Kidney (tissue), 14 donors: ENCODE results near the gene MFAP1. TPM values are rescaled to one million over a fixed set of nuclear protein-coding genes. Genes with fewer than 3 reads are reported as not detected.

Source experiments
- DNase-seq, 5 donors: peaks; one replicate each; pipeline ENCODE4 v3.0.0-alpha.2; 2013 to 2020
- FAIRE-seq: peaks from 2 replicates; lab custom pipeline; 2012; peaks lifted over from hg19 to GRCh38; lab: Jason Lieb, UNC
- H3K27ac ChIP-seq, 2 donors: one replicate each; pipeline ENCODE4 v1.7.0; 2013; ENCODE audit warnings: low read depth in 2 of 2, low read length in 2 of 2, inconsistent platforms in 1 of 2
- H3K27me3 ChIP-seq: one replicate; pipeline ENCODE4 v1.7.1; 2013; ENCODE audit warnings: low read length, inconsistent platforms; ENCODE audit not compliant: control insufficient read depth, insufficient read depth
- H3K36me3 ChIP-seq, 3 donors: one replicate each; pipeline versions ENCODE4 v1.7.0 to v1.7.1; 2013; ENCODE audit warnings: low read length in 3 of 3, control low read depth in 1 of 3, inconsistent platforms in 1 of 3; ENCODE audit not compliant: insufficient read depth in 3 of 3, control insufficient read depth in 2 of 3
- H3K4me1 ChIP-seq, 3 donors: one replicate each; pipeline versions ENCODE4 v1.7.0 to v1.7.1; 2013; ENCODE audit warnings: low read length in 3 of 3, inconsistent platforms in 1 of 3, low read depth in 1 of 3; ENCODE audit not compliant: control insufficient read depth in 2 of 3, insufficient read depth in 2 of 3
- H3K4me3 ChIP-seq, 3 donors: one replicate each; pipeline versions ENCODE4 v1.7.0 to v1.8.1; 2013; ENCODE audit warnings: low read length in 3 of 3, control low read depth in 1 of 3, inconsistent platforms in 1 of 3
- H3K9ac ChIP-seq, 3 donors: one replicate each; pipeline versions ENCODE4 v1.7.0 to v1.7.1; 2013; ENCODE audit warnings: low read length in 3 of 3, control low read depth in 1 of 3, inconsistent platforms in 1 of 3
- H3K9me3 ChIP-seq, 3 donors: one replicate each; pipeline versions ENCODE4 v1.7.0 to v1.7.1; 2013; ENCODE audit warnings: low read length in 3 of 3, control low read depth in 1 of 3, inconsistent platforms in 1 of 3; ENCODE audit not compliant: control insufficient read depth in 2 of 3, insufficient read depth in 1 of 3
- intact Hi-C: fragments of 100-400 bp; cut with DNase I; formaldehyde crosslinking; loops from one replicate; pipeline ENCODE4 v1.11.1; 2022
- polyA plus RNA-seq: library from polyadenylated mRNA; stranded (reverse); fragments of 350-450 nt; fragmentation: Illumina TruSeq; extraction: RNeasy Lipid Tissue Mini Kit (QIAGEN cat#74804); gene quantifications from one replicate; pipeline ENCODE4 v1.2.3, GENCODE V29; 2014; ENCODE audit warnings: low read depth, low replicate concordance; ENCODE audit not compliant: insufficient read depth
- total RNA-seq: library from RNA; stranded (reverse); fragmentation: NEBNext Ultra II Directional; extraction: Animal tissue kit (Norgen Biotek cat#: 25700); gene quantifications from one replicate; pipeline ENCODE4 v1.2.1, GENCODE V29; 2021
- TF ChIP-seq, protein P1 (sequence below): IDR thresholded peaks from 3 replicates; pipeline ENCODE4 v1.5.1; 2012; ENCODE audit warnings: mild to moderate bottlenecking, moderate library complexity, borderline replicate concordance; ENCODE audit not compliant: insufficient read depth; ENCODE audit errors: extremely low read depth
- donor health status: control.
- donor health status: control.
- donor health status: control.
- donor health status: control.
- donor health status: control.
- donor health status: DM: yes; HTN: yes; CAD: no.
- donor health status: Normal renal cell carcinoma (clear cell type).

MFAP1 gene
- total and polyA plus RNA-seq, 2 donors from 2014 or later: 25.3 to 28.1 TPM

- intact Hi-C loops: no loop called here
- TF ChIP-seq, protein P1, sequence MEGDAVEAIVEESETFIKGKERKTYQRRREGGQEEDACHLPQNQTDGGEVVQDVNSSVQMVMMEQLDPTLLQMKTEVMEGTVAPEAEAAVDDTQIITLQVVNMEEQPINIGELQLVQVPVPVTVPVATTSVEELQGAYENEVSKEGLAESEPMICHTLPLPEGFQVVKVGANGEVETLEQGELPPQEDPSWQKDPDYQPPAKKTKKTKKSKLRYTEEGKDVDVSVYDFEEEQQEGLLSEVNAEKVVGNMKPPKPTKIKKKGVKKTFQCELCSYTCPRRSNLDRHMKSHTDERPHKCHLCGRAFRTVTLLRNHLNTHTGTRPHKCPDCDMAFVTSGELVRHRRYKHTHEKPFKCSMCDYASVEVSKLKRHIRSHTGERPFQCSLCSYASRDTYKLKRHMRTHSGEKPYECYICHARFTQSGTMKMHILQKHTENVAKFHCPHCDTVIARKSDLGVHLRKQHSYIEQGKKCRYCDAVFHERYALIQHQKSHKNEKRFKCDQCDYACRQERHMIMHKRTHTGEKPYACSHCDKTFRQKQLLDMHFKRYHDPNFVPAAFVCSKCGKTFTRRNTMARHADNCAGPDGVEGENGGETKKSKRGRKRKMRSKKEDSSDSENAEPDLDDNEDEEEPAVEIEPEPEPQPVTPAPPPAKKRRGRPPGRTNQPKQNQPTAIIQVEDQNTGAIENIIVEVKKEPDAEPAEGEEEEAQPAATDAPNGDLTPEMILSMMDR: no peak
- no peak overlapping the region for H3K27ac ChIP-seq
- H3K4me3 ChIP-seq: peak overlapping the region in 1 of 3 donors; percentile 75
- no peaks in the 10 kb centered on the region for H3K27me3 ChIP-seq
- H3K9me3 ChIP-seq: no peaks in the 10 kb centered on the region
- DNase-seq (peak in 3 of 5 donors; percentile 25 to 64 (median 54)), FAIRE-seq (no peak)
- no peak overlapping the region for H3K9ac ChIP-seq
- peaks cover 7 to 25% (median 19%) of the 10 kb centered on the region in 3 donors for H3K36me3 ChIP-seq
- peaks cover 0 to 5% (median 0%) of the 10 kb centered on the region in 3 donors for H3K4me1 ChIP-seq
Measured at GRCh38 chr15:43775411-43775965, 49.0 kb downstream of the MFAP1 start.

DNA sequence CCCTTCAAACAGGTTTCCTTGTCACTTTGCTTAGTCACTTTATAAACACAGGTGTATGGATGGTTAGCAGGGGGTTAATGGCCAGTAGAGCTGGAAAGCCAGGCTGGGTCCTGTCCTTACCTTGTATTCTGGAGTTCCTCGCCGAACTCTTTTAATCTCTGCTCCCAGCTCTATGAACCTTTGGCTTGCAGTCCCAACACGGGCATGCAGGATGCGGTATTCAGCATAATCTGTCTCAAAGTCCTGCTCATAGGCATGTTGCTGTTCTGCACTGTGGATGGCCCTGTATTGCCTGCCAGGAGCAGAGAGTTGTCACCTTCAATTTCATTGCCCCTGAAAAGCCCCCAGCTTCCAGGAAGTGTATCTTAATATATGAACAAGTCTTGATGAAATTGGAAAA lies 50.4 kb downstream of the MFAP1 start:
- FAIRE-seq (no peak), DNase-seq (no peak)
- no peaks in the 10 kb centered on the region for H3K27me3 ChIP-seq
- H3K36me3 ChIP-seq: peaks cover 9 to 34% (median 23%) of the 10 kb centered on the region in 3 donors
- intact Hi-C loops: no loop called here
- peaks cover 0 to 5% (median 0%) of the 10 kb centered on the region in 3 donors for H3K4me1 ChIP-seq
- H3K9me3 ChIP-seq: no peaks in the 10 kb centered on the region
- H3K27ac ChIP-seq: no peak overlapping the region
- H3K9ac ChIP-seq: no peak overlapping the region
- TF ChIP-seq, protein P1: no peak
- no peak overlapping the region for H3K4me3 ChIP-seq

DNA sequence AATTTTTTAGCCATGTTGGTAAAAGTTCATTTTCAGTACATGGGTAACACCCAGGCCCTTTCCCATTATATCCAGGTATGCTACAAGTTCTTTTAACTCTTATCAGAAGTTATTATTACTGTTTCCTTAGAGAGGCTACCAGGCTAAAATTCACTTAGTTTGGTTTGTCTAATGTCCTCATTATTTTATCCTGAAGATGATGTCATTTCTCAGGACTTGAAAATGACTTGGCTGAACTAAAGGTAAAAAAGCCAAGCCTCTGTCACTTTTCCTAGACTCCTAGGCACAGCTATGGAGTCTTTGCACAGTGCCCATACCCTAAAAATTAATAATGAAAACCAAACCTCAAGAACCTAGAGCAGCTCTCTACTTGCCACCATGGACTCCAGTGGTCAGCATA lies 51.9 kb downstream of the MFAP1 start:
- no peak overlapping the region for H3K4me3 ChIP-seq
- no peaks in the 10 kb centered on the region for H3K9me3 ChIP-seq
- TF ChIP-seq, protein P1: no peak
- intact Hi-C loops: no loop called here
- H3K9ac ChIP-seq: no peak overlapping the region
- FAIRE-seq (no peak), DNase-seq (no peak)
- H3K27me3 ChIP-seq: no peaks in the 10 kb centered on the region
- H3K27ac ChIP-seq: no peak overlapping the region
- peaks cover 9 to 43% (median 32%) of the 10 kb centered on the region in 3 donors for H3K36me3 ChIP-seq
- peaks cover 0 to 5% (median 0%) of the 10 kb centered on the region in 3 donors for H3K4me1 ChIP-seq
